A673 (cell line): ENCODE measurements around the gene PARN. TPM values are rescaled to one million over a fixed set of nuclear protein-coding genes. Genes with fewer than 3 reads are reported as not detected.
"Not testable (repeated sequence)": the region's sequence is repeated elsewhere in the genome, so short reads cannot be mapped to it uniquely, and the experiment has no call there.

Experiments used
- BruUV-seq: library from RNA; stranded (reverse); fragments of 400-500 nt; replicated peaks from 2 replicates; lab custom pipeline; 2021; lab: Mats Ljungman, UMichigan
- CTCF ChIA-PET: fragments of 300-600 bp; sonication (Branson Sonifier 250); formaldehyde crosslinking; loops from one replicate; lab custom pipeline; 2022; ENCODE audit warnings: antibody characterized with exemption; lab: Charles Lee
- POLR2A ChIA-PET: fragments of 300-600 bp; sonication (Branson Sonifier 250); formaldehyde crosslinking; loops from one replicate; lab custom pipeline; 2022; ENCODE audit warnings: antibody characterized with exemption; ENCODE audit not compliant: low non-redundant PET; lab: Charles Lee
- DNase-seq: peaks from one replicate; pipeline ENCODE4 v3.0.0-alpha.2; 2015; ENCODE audit warnings: low spot score
- H3K27ac ChIP-seq: fragments of 200-600 bp; sonication (generic); 2 replicates; pipeline ENCODE4 v1.5.1; 2016; ENCODE audit warnings: mixed run types, low read depth, mild to moderate bottlenecking, mixed read lengths, antibody characterized with exemption, low read length; ENCODE audit not compliant: poor library complexity, severe bottlenecking
- H3K27me3 ChIP-seq: fragments of 200-600 bp; sonication (generic); replicated peaks from 2 replicates; pipeline ENCODE4 v1.6.1; 2017; ENCODE audit warnings: mixed run types, low read depth, mild to moderate bottlenecking, mixed read lengths, antibody characterized with exemption, low read length; ENCODE audit not compliant: insufficient read depth, poor library complexity
- H3K36me3 ChIP-seq: fragments of 200-600 bp; sonication (generic); 2 replicates; pipeline ENCODE4 v1.6.1; 2016; ENCODE audit warnings: mixed run types, mild to moderate bottlenecking, mixed read lengths, antibody characterized with exemption, low read length; ENCODE audit not compliant: insufficient read depth, poor library complexity, severe bottlenecking
- H3K4me1 ChIP-seq: fragments of 200-600 bp; sonication (generic); 2 replicates; pipeline ENCODE4 v1.6.1; 2017; ENCODE audit warnings: mixed run types, mild to moderate bottlenecking, mixed read lengths, antibody characterized with exemption, low read length; ENCODE audit not compliant: insufficient read depth, poor library complexity, severe bottlenecking
- H3K4me3 ChIP-seq: fragments of 200-600 bp; sonication (generic); 2 replicates; pipeline ENCODE4 v1.5.1; 2016; ENCODE audit warnings: low read depth, mixed run types, mild to moderate bottlenecking, mixed read lengths, low read length; ENCODE audit not compliant: poor library complexity, severe bottlenecking
- H3K9me3 ChIP-seq: fragments of 200-600 bp; sonication (generic); 2 replicates; pipeline ENCODE4 v1.6.1; 2016; ENCODE audit warnings: mixed run types, low read depth, mild to moderate bottlenecking, mixed read lengths, antibody characterized with exemption, low read length; ENCODE audit not compliant: poor library complexity, severe bottlenecking
- EZH2 ChIP-seq: fragments of 200-600 bp; sonication (generic); IDR thresholded peaks from 2 replicates; pipeline ENCODE4 v1.6.1; 2017; ENCODE audit warnings: borderline replicate concordance, low read depth, mild to moderate bottlenecking, mixed read lengths, antibody characterized with exemption, low read length; ENCODE audit not compliant: poor library complexity, severe bottlenecking
- intact Hi-C: fragments of 100-400 bp; cut with micrococcal nuclease; formaldehyde crosslinking; loops from one replicate; pipeline ENCODE4 v1.10.0; 2022; ENCODE audit not compliant: unreplicated experiment
- total RNA-seq: library from RNA; stranded (reverse); gene quantifications from 2 replicates; pipeline ENCODE4 v1.2.3, GENCODE V29; 2021
- TF ChIP-seq, protein P1 (sequence below): fragments of 300-800, 200-600 bp; sonication (generic); conservative IDR thresholded peaks from 2 replicates; pipeline ENCODE4 v1.5.1; 2017; ENCODE audit warnings: low read depth, mild to moderate bottlenecking, antibody characterized with exemption, low read length, moderate library complexity, mixed read lengths

Gene PARN
- total RNA-seq, 1 experiment from 2014 or later: 37.5 TPM

- POLR2A ChIA-PET: no interaction called here
Observed at GRCh38 chr16:14444979-14445810, 184.9 kb downstream of the PARN start.

DNA sequence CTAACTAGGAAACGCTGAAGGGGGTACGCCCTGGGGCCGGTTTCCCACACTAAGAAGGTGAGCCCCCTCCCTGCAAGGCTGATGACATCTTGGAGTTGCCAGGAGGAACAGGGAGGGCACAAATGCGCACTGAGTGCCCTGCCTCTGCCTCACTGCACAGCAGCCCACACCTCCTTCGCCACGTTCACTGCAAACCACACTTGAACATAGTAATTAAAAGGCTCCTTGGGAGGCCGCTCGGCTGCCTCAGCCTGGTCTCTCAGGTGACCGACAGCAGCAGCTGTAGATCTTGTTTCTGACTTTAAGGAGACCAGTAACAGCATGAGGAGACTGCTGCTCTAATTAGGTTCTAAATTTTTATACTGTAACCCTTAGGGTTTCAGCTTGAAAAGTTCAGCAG is 188.5 kb downstream of the PARN start:
- DNase-seq, intact Hi-C loops, H3K4me3 ChIP-seq, H3K27ac ChIP-seq, H3K9me3 ChIP-seq, POLR2A ChIA-PET, H3K27me3 ChIP-seq, CTCF ChIA-PET, H3K36me3 ChIP-seq, BruUV-seq: not testable (repeated sequence)
- H3K4me1 ChIP-seq: peaks cover 14% of the 10 kb centered on the region

More at GRCh38 chr16:14444979-14445810, 184.9 kb downstream of the PARN start:
- Histone ChIP-seq H3K9me3 (no peaks in the 10 kb centered on the region), H3K27me3 (no peaks in the 10 kb centered on the region), H3K36me3 (no peaks in the 10 kb centered on the region), H3K4me3 (no peak overlapping the region), H3K4me1 (peaks cover 25% of the 10 kb centered on the region), H3K27ac (no peak overlapping the region)
- intact Hi-C loops: no loop called here
- no TSS peak for BruUV-seq
- no peak for DNase-seq
- CTCF ChIA-PET: interaction anchor here (0.6 kb wide), 1 partner anchor 183 kb away, joined by 8 read pairs; no protein-coding TSS in a partner anchor
- no peak for TF ChIP-seq EZH2
- TF ChIP-seq, protein P1, sequence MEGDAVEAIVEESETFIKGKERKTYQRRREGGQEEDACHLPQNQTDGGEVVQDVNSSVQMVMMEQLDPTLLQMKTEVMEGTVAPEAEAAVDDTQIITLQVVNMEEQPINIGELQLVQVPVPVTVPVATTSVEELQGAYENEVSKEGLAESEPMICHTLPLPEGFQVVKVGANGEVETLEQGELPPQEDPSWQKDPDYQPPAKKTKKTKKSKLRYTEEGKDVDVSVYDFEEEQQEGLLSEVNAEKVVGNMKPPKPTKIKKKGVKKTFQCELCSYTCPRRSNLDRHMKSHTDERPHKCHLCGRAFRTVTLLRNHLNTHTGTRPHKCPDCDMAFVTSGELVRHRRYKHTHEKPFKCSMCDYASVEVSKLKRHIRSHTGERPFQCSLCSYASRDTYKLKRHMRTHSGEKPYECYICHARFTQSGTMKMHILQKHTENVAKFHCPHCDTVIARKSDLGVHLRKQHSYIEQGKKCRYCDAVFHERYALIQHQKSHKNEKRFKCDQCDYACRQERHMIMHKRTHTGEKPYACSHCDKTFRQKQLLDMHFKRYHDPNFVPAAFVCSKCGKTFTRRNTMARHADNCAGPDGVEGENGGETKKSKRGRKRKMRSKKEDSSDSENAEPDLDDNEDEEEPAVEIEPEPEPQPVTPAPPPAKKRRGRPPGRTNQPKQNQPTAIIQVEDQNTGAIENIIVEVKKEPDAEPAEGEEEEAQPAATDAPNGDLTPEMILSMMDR: no peak

- BruUV-seq: no TSS peak
- no peaks in the 10 kb centered on the region for H3K27me3 ChIP-seq
- POLR2A ChIA-PET: no interaction called here
- H3K36me3 ChIP-seq: no peaks in the 10 kb centered on the region
- H3K4me1 ChIP-seq: no peaks in the 10 kb centered on the region
- no peak for TF ChIP-seq EZH2
- TF ChIP-seq, protein P1: no peak
- CTCF ChIA-PET: no interaction called here
- intact Hi-C loops: no loop called here
- no peaks in the 10 kb centered on the region for H3K9me3 ChIP-seq
- DNase-seq: no peak
- H3K4me3 ChIP-seq: no peak overlapping the region
- H3K27ac ChIP-seq: no peak overlapping the region
Observed at GRCh38 chr16:14438256-14438655, 191.8 kb downstream of the PARN start.
